ENCODE results near the gene IMPA2.

DNA sequence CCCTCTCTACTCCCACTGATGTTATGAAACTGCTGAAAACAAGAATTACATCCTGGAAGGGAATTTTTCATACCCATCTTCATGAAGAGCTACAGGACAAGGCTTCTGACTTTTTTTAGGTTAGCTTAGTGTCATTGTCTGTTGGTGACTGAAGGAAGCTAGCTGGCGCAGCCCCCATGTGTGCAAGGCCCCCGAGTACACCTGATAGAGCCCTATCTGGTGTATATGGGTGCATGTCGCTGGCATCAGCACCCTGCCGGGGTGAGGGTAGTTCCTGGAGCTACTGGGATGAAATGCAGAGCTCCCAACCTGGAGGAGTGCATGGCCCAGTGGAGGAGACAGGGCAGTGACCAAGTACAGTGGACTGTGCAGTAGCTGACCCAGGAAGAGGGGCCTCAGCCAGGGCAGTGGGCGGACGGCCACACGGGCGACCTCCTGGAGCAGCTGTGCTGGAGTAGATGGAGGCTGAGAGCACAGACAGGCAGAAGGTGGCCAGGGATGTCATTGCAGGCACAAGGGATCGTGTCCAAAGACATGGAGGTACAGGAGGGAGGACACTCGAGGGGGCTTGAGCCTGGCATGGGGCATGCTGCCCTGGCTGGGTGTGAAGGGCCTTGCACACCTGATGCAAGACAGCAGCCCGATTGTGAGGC lies 12.1 kb downstream of the IMPA2 start:
- TF ChIP-seq, protein P1, sequence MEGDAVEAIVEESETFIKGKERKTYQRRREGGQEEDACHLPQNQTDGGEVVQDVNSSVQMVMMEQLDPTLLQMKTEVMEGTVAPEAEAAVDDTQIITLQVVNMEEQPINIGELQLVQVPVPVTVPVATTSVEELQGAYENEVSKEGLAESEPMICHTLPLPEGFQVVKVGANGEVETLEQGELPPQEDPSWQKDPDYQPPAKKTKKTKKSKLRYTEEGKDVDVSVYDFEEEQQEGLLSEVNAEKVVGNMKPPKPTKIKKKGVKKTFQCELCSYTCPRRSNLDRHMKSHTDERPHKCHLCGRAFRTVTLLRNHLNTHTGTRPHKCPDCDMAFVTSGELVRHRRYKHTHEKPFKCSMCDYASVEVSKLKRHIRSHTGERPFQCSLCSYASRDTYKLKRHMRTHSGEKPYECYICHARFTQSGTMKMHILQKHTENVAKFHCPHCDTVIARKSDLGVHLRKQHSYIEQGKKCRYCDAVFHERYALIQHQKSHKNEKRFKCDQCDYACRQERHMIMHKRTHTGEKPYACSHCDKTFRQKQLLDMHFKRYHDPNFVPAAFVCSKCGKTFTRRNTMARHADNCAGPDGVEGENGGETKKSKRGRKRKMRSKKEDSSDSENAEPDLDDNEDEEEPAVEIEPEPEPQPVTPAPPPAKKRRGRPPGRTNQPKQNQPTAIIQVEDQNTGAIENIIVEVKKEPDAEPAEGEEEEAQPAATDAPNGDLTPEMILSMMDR (IDR thresholded peaks at IDR 0.05) = no peak
- no peak for TF ChIP-seq POLR2A (IDR thresholded peaks at IDR 0.05)

Data from testis (tissue), 2 donors.